ENCODE results near the gene KLF2.

Gene KLF2

GRCh38 chr19:16335226-16335625 is 10.6 kb downstream of the KLF2 start:
- Histone ChIP-seq H3K36me3 (ENCODE audit: control insufficient read depth, insufficient read depth, low read length) (no peaks in the 10 kb centered on the region), H3K9ac (ENCODE audit: low read length) (no peak overlapping the region), H3K4me3 (ENCODE audit: low read length) (no peak overlapping the region), H3K27ac (ENCODE audit: low read depth, low read length) (no peak overlapping the region), H3K27me3 (ENCODE audit: insufficient read depth, low read length, poor library complexity) (no peaks in the 10 kb centered on the region), H2BK120ac (ENCODE audit: low read depth, low read length) (no peak overlapping the region), H4K5ac (ENCODE audit: low read length) (no peak overlapping the region), H3K4ac (ENCODE audit: low read depth, low read length) (no peak overlapping the region), H3K18ac (ENCODE audit: low read length) (no peak overlapping the region), H3K23ac (ENCODE audit: low read length) (no peak overlapping the region), H4K8ac (ENCODE audit: low read depth, low read length) (no peak overlapping the region), H2BK5ac (ENCODE audit: low read length) (no peak overlapping the region), H3K79me2 (ENCODE audit: control insufficient read depth, insufficient read depth, low read length) (no peaks in the 10 kb centered on the region), H3K79me1 (ENCODE audit: low read length) (no peaks in the 10 kb centered on the region), H3K4me1 (ENCODE audit: control insufficient read depth, low read depth, low read length) (no peaks in the 10 kb centered on the region), H2AK5ac (ENCODE audit: low read length) (no peak overlapping the region), H3K56ac (ENCODE audit: low read length) (no peak overlapping the region), H2BK15ac (replicated peaks; ENCODE audit: low read depth) (no peak overlapping the region), H3K4me2 (ENCODE audit: low read length) (no peak overlapping the region)
- DNase-seq = no peak
- WGBS (ENCODE audit: extremely low coverage, insufficient coverage, low lambda C conversion rate) = no CpG with 5 or more reads among the region's 20 CpGs

GRCh38 chr19:16336571-16336970 is 11.9 kb downstream of the KLF2 start:
- DNase-seq = no peak

GRCh38 chr19:16337809-16338469 is 13.3 kb downstream of the KLF2 start:
- H3K4ac ChIP-seq (ENCODE audit: low read depth, low read length) = no peak overlapping the region
- H3K79me2 ChIP-seq (ENCODE audit: control insufficient read depth, insufficient read depth, low read length) = no peaks in the 10 kb centered on the region
- H3K4me2 ChIP-seq (ENCODE audit: low read length) = no peak overlapping the region
- H3K23ac ChIP-seq (ENCODE audit: low read length) = no peak overlapping the region
- no CpG with 5 or more reads among the region's 13 CpGs for WGBS (ENCODE audit: extremely low coverage, insufficient coverage, low lambda C conversion rate)
- H3K79me1 ChIP-seq (ENCODE audit: low read length) = no peaks in the 10 kb centered on the region
- no peak overlapping the region for H2AK5ac ChIP-seq (ENCODE audit: low read length)
- no peaks in the 10 kb centered on the region for H3K4me1 ChIP-seq (ENCODE audit: control insufficient read depth, low read depth, low read length)
- H2BK120ac ChIP-seq (ENCODE audit: low read depth, low read length) = no peak overlapping the region
- no peak overlapping the region for H3K18ac ChIP-seq (ENCODE audit: low read length)
- H4K5ac ChIP-seq (ENCODE audit: low read length) = no peak overlapping the region
- H3K4me3 ChIP-seq (ENCODE audit: low read length) = no peak overlapping the region
- no peak overlapping the region for H4K8ac ChIP-seq (ENCODE audit: low read depth, low read length)
- H3K56ac ChIP-seq (ENCODE audit: low read length) = no peak overlapping the region
- H3K27ac ChIP-seq (ENCODE audit: low read depth, low read length) = no peak overlapping the region
- H3K9ac ChIP-seq (ENCODE audit: low read length) = no peak overlapping the region
- H2BK15ac ChIP-seq (replicated peaks; ENCODE audit: low read depth) = no peak overlapping the region
- no peak overlapping the region for H2BK5ac ChIP-seq (ENCODE audit: low read length)
- H3K36me3 ChIP-seq (ENCODE audit: control insufficient read depth, insufficient read depth, low read length) = no peaks in the 10 kb centered on the region
- DNase-seq = no peak
- no peaks in the 10 kb centered on the region for H3K27me3 ChIP-seq (ENCODE audit: insufficient read depth, low read length, poor library complexity)

More at GRCh38 chr19:16336571-16336970, 11.9 kb downstream of the KLF2 start:
- Histone ChIP-seq H3K9ac (ENCODE audit: low read length) (no peak overlapping the region), H3K79me1 (ENCODE audit: low read length) (no peaks in the 10 kb centered on the region), H3K4me2 (ENCODE audit: low read length) (no peak overlapping the region), H3K27ac (ENCODE audit: low read depth, low read length) (no peak overlapping the region), H3K36me3 (ENCODE audit: control insufficient read depth, insufficient read depth, low read length) (no peaks in the 10 kb centered on the region), H3K23ac (ENCODE audit: low read length) (no peak overlapping the region), H4K8ac (ENCODE audit: low read depth, low read length) (no peak overlapping the region), H3K18ac (ENCODE audit: low read length) (no peak overlapping the region), H3K4ac (ENCODE audit: low read depth, low read length) (no peak overlapping the region), H2BK5ac (ENCODE audit: low read length) (no peak overlapping the region), H2AK5ac (ENCODE audit: low read length) (no peak overlapping the region), H2BK15ac (replicated peaks; ENCODE audit: low read depth) (no peak overlapping the region), H3K27me3 (ENCODE audit: insufficient read depth, low read length, poor library complexity) (no peaks in the 10 kb centered on the region), H2BK120ac (ENCODE audit: low read depth, low read length) (no peak overlapping the region), H3K4me1 (ENCODE audit: control insufficient read depth, low read depth, low read length) (no peaks in the 10 kb centered on the region), H3K4me3 (ENCODE audit: low read length) (no peak overlapping the region), H3K79me2 (ENCODE audit: control insufficient read depth, insufficient read depth, low read length) (no peaks in the 10 kb centered on the region), H4K5ac (ENCODE audit: low read length) (no peak overlapping the region), H3K56ac (ENCODE audit: low read length) (no peak overlapping the region)
- WGBS (ENCODE audit: extremely low coverage, insufficient coverage, low lambda C conversion rate) = no CpG with 5 or more reads among the region's 4 CpGs

GRCh38 chr19:16338470-16339360 is 14.1 kb downstream of the KLF2 start:
- Histone ChIP-seq H3K4ac (ENCODE audit: low read depth, low read length) (no peak overlapping the region), H3K36me3 (ENCODE audit: control insufficient read depth, insufficient read depth, low read length) (no peaks in the 10 kb centered on the region), H3K4me3 (ENCODE audit: low read length) (no peak overlapping the region), H2BK15ac (replicated peaks; ENCODE audit: low read depth) (no peak overlapping the region), H3K9ac (ENCODE audit: low read length) (no peak overlapping the region), H3K4me1 (ENCODE audit: control insufficient read depth, low read depth, low read length) (no peaks in the 10 kb centered on the region), H3K27me3 (ENCODE audit: insufficient read depth, low read length, poor library complexity) (no peaks in the 10 kb centered on the region), H3K79me2 (ENCODE audit: control insufficient read depth, insufficient read depth, low read length) (no peaks in the 10 kb centered on the region), H3K27ac (ENCODE audit: low read depth, low read length) (no peak overlapping the region), H3K79me1 (ENCODE audit: low read length) (no peaks in the 10 kb centered on the region), H3K18ac (ENCODE audit: low read length) (no peak overlapping the region), H3K4me2 (ENCODE audit: low read length) (no peak overlapping the region), H2AK5ac (ENCODE audit: low read length) (no peak overlapping the region), H2BK5ac (ENCODE audit: low read length) (no peak overlapping the region), H4K8ac (ENCODE audit: low read depth, low read length) (no peak overlapping the region), H4K5ac (ENCODE audit: low read length) (no peak overlapping the region), H2BK120ac (ENCODE audit: low read depth, low read length) (no peak overlapping the region), H3K23ac (ENCODE audit: low read length) (no peak overlapping the region), H3K56ac (ENCODE audit: low read length) (no peak overlapping the region)
- DNase-seq = peak; percentile 42
- WGBS (ENCODE audit: extremely low coverage, insufficient coverage, low lambda C conversion rate) = no CpG with 5 or more reads among the region's 30 CpGs

- Histone ChIP-seq H3K4me2 (ENCODE audit: low read length) (no peak overlapping the region), H4K8ac (ENCODE audit: low read depth, low read length) (no peak overlapping the region), H3K4me3 (ENCODE audit: low read length) (no peak overlapping the region), H3K9ac (ENCODE audit: low read length) (no peak overlapping the region), H3K79me1 (ENCODE audit: low read length) (no peaks in the 10 kb centered on the region), H2AK5ac (ENCODE audit: low read length) (no peak overlapping the region), H2BK15ac (replicated peaks; ENCODE audit: low read depth) (no peak overlapping the region), H3K56ac (ENCODE audit: low read length) (no peak overlapping the region), H4K5ac (ENCODE audit: low read length) (no peak overlapping the region), H3K18ac (ENCODE audit: low read length) (no peak overlapping the region), H3K79me2 (ENCODE audit: control insufficient read depth, insufficient read depth, low read length) (no peaks in the 10 kb centered on the region), H3K27me3 (ENCODE audit: insufficient read depth, low read length, poor library complexity) (no peaks in the 10 kb centered on the region), H2BK120ac (ENCODE audit: low read depth, low read length) (no peak overlapping the region), H2BK5ac (ENCODE audit: low read length) (no peak overlapping the region), H3K4ac (ENCODE audit: low read depth, low read length) (no peak overlapping the region), H3K36me3 (ENCODE audit: control insufficient read depth, insufficient read depth, low read length) (no peaks in the 10 kb centered on the region), H3K4me1 (ENCODE audit: control insufficient read depth, low read depth, low read length) (no peaks in the 10 kb centered on the region), H3K27ac (ENCODE audit: low read depth, low read length) (no peak overlapping the region), H3K23ac (ENCODE audit: low read length) (no peak overlapping the region)
- DNase-seq = no peak
- WGBS (ENCODE audit: extremely low coverage, insufficient coverage, low lambda C conversion rate) = no CpG with 5 or more reads among the region's 6 CpGs
Measured at GRCh38 chr19:16339361-16339725, 14.7 kb downstream of the KLF2 start.

All from mesendoderm (in vitro differentiated cells).